A549 (cell line): ENCODE measurements around the gene LETM1. TPM values are rescaled to one million over a fixed set of nuclear protein-coding genes. Genes with fewer than 3 reads are reported as not detected.

Source experiments
- ATAC-seq, 2 experiments: fragments of 200-7000 bp in 1 of 2; fragments of >200 bp in 1 of 2; cut with Nextera tagmentation in 1 of 2; cut with Tn5 transposase in 1 of 2; 3 replicates each; pipeline versions ENCODE4 v1.8.0 to v1.9.1; 2018 to 2020; ENCODE audit warnings: mild to moderate bottlenecking in 1 of 2, moderate library complexity in 1 of 2
- CTCF ChIA-PET: fragments of 300-600 bp; sonication (Branson Sonifier 250); formaldehyde crosslinking; extraction: SDS; loops from one replicate; lab custom pipeline; 2021; ENCODE audit warnings: antibody characterized with exemption, inconsistent platforms; lab: Yijun Ruan, JAX
- POLR2A ChIA-PET: fragments of 350-600 bp; formaldehyde crosslinking; extraction: SDS; loops from one replicate; lab custom pipeline; 2021; ENCODE audit warnings: antibody characterized with exemption, inconsistent platforms; lab: Yijun Ruan, JAX
- DNase-seq, 2 experiments: peaks; one replicate each; pipeline versions ENCODE4 v3.0.0 to v3.0.0-alpha.2; 2011 to 2016; ENCODE audit warnings: low read depth in 1 of 2, low spot score in 1 of 2
- FAIRE-seq: peaks from 2 replicates; lab custom pipeline; 2011; peaks lifted over from hg19 to GRCh38; lab: Jason Lieb, UNC
- H3K27ac ChIP-seq, 2 experiments: fragments of >200 bp; sonication (Bioruptor Twin); formaldehyde crosslinking; 3 replicates each; pipeline ENCODE4 v1.5.1; 2016 to 2017
- H3K4me1 ChIP-seq: fragments of >200 bp; sonication (Bioruptor Twin); formaldehyde crosslinking; 3 replicates; pipeline ENCODE4 v1.6.1; 2016
- H3K4me2 ChIP-seq: fragments of >200 bp; sonication (Bioruptor Twin); formaldehyde crosslinking; 3 replicates; pipeline ENCODE4 v1.6.1; 2016
- H3K4me3 ChIP-seq: fragments of >200 bp; sonication (Bioruptor Twin); formaldehyde crosslinking; 3 replicates; pipeline ENCODE4 v1.5.1; 2016
- H3K9me3 ChIP-seq: fragments of >200 bp; sonication (Bioruptor Twin); formaldehyde crosslinking; 3 replicates; pipeline ENCODE4 v1.6.1; 2016
- ATOH8 ChIP-seq: fragments of 250-450 bp; sonication (Bioruptor Pico); IDR thresholded peaks from 2 replicates; pipeline ENCODE4 v1.5.0; 2020; ENCODE audit warnings: low read depth, mild to moderate bottlenecking, moderate library complexity
- BCL3 ChIP-seq: fragments of >200 bp; sonication (Bioruptor Twin); formaldehyde crosslinking; IDR thresholded peaks from 3 replicates; pipeline ENCODE4 v1.6.1; 2016
- CBX2 ChIP-seq: fragments of 200-600 bp; sonication (generic); IDR thresholded peaks from 2 replicates; pipeline ENCODE4 v1.6.1; 2016; ENCODE audit warnings: low read depth, mild to moderate bottlenecking, borderline replicate concordance
- CEBPB ChIP-seq, 2 experiments: fragments of >200 bp in 1 of 2; sonication (Bioruptor Twin) in 1 of 2; formaldehyde crosslinking in 1 of 2; IDR thresholded peaks; 2 replicates each; pipeline ENCODE4 v1.6.1; 2012 to 2016
- EP300 ChIP-seq, 2 experiments: fragments of >200 bp; sonication (Bioruptor Twin); formaldehyde crosslinking; IDR thresholded peaks; 2 replicates in 1 of 2; 3 replicates in 1 of 2; pipeline ENCODE4 v1.6.1; 2016 to 2017
- ESRRA ChIP-seq: fragments of 150-350 bp; IDR thresholded peaks from 2 replicates; pipeline ENCODE4 v1.6.1; 2014; ENCODE audit warnings: mild to moderate bottlenecking, low read length, borderline replicate concordance
- FOSB ChIP-seq: fragments of 250-450 bp; sonication (Bioruptor Pico); IDR thresholded peaks from 2 replicates; pipeline ENCODE4 v1.5.0; 2020; ENCODE audit warnings: mild to moderate bottlenecking, moderate library complexity
- FOSL2 ChIP-seq, 2 experiments: fragments of 450-650 bp in 1 of 2; fragments of >200 bp in 1 of 2; sonication (Bioruptor Twin) in 1 of 2; formaldehyde crosslinking; IDR thresholded peaks; 2 replicates each; pipeline versions ENCODE4 v1.5.0 to v1.6.1; 2016 to 2020; ENCODE audit warnings: mild to moderate bottlenecking in 1 of 2, moderate library complexity in 1 of 2
- FOXS1 ChIP-seq: fragments of 250-450 bp; sonication (Bioruptor Pico); IDR thresholded peaks from 2 replicates; pipeline ENCODE4 v1.5.0; 2020; ENCODE audit warnings: mild to moderate bottlenecking, moderate library complexity
- HOXB5 ChIP-seq: fragments of 250-450 bp; sonication (Bioruptor Pico); IDR thresholded peaks from 2 replicates; pipeline ENCODE4 v1.5.0; 2020; ENCODE audit warnings: mild to moderate bottlenecking, moderate library complexity
- JUNB ChIP-seq: fragments of >200 bp; sonication (Bioruptor Twin); formaldehyde crosslinking; IDR thresholded peaks from 2 replicates; pipeline ENCODE4 v1.6.1; 2016
- MAFK ChIP-seq: fragments of 450-650 bp; IDR thresholded peaks from 2 replicates; pipeline ENCODE4 v1.6.1; 2014; ENCODE audit not compliant: partially characterized antibody
- MYC ChIP-seq: IDR thresholded peaks from 2 replicates; pipeline ENCODE4 v1.6.1; 2012; ENCODE audit warnings: mild to moderate bottlenecking, inconsistent platforms, low read length, improper control_type of control experiment, borderline replicate concordance
- NFE2L2 ChIP-seq: fragments of 150-350 bp; conservative IDR thresholded peaks from 2 replicates; pipeline ENCODE4 v1.6.1; 2014; ENCODE audit warnings: low read length
- PBX3 ChIP-seq: IDR thresholded peaks from 2 replicates; pipeline ENCODE4 v1.6.1; 2012
- POLR2A ChIP-seq: IDR thresholded peaks from 2 replicates; pipeline ENCODE4 v1.6.1; 2012; ENCODE audit warnings: mild to moderate bottlenecking, low read length
- RAD21 ChIP-seq, 2 experiments: fragments of >200 bp in 1 of 2; sonication (Bioruptor Twin) in 1 of 2; formaldehyde crosslinking in 1 of 2; IDR thresholded peaks in 1 of 2; conservative IDR thresholded peaks in 1 of 2; 2 replicates in 1 of 2; 3 replicates in 1 of 2; pipeline ENCODE4 v1.6.1; 2012 to 2018; ENCODE audit warnings: inconsistent platforms in 1 of 2
- USF2 ChIP-seq: fragments of 450-650 bp; IDR thresholded peaks from 2 replicates; pipeline ENCODE4 v1.6.1; 2014; ENCODE audit warnings: antibody characterized with exemption
- ZFP36 ChIP-seq: fragments of 450-650 bp; IDR thresholded peaks from 2 replicates; pipeline ENCODE4 v1.6.1; 2014; ENCODE audit warnings: borderline replicate concordance; ENCODE audit not compliant: partially characterized antibody
- ZNF302 ChIP-seq: fragments of 250-450 bp; sonication (Bioruptor Pico); IDR thresholded peaks from 2 replicates; pipeline ENCODE4 v1.9.0; 2021; ENCODE audit warnings: inconsistent platforms, mild to moderate bottlenecking, moderate library complexity
- ZSCAN20 ChIP-seq: fragments of 250-450 bp; sonication (Bioruptor Pico); IDR thresholded peaks from 2 replicates; pipeline ENCODE4 v1.8.0; 2022; ENCODE audit warnings: mild to moderate bottlenecking, moderate library complexity
- WGBS: methylation state at CpG from one replicate; pipeline ENCODE4 v1.1.6; 2017; ENCODE audit errors: missing lambda C conversion rate; 5-methylcytosine and 5-hydroxymethylcytosine counted together
- polyA plus RNA-seq, 4 experiments: library from polyadenylated mRNA; depleted of rRNA in 3 of 4; stranded (reverse); fragments of >200 nt; fragmentation: RNase III in 1 of 4; extraction: RNeasy Plus Mini Kit Qiagen cat#74134 plus additional on column Dnase treatment in 1 of 4; gene quantifications; 2 replicates in 3 of 4; 3 replicates in 1 of 4; pipeline ENCODE4 v1.2.3, GENCODE V29; 2011 to 2017

Gene LETM1
- polyA plus RNA-seq, 2 of the 4 experiments (the other 2 are of a cell fraction), result 18.6 to 29.6 TPM

DNA sequence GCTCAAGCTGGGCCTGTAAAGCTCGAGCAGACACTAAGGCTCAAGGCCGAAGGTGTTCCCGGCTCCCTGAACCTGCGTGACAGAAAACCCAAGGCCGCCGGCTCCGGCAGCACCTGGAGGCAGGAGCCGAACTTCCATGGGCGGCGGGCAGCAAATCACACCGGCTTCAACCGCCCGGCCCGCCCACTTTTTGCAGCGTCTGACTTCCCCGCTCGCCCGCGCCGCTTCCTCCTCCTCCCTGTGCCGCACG, 14.3 kb upstream of the LETM1 start:
- peak; percentile 77 to 88 for ATAC-seq
- Histone ChIP-seq H3K4me1 (peaks cover 43% of the 10 kb centered on the region), H3K4me3 (peak overlapping the region; percentile 77), H3K9me3 (no peaks in the 10 kb centered on the region), H3K27ac (peak overlapping the region; percentile 100), H3K4me2 (peak overlapping the region; percentile 95)
- POLR2A ChIA-PET, result interaction anchor here (1.0 to 1.3 kb wide), 2 partner anchors 14 to 122 kb away, joined by 3 to 18 read pairs; partner anchors contain the start of gene LETM1
- no peak for FAIRE-seq
- CTCF ChIA-PET, result interaction anchor here (1.4 to 3.7 kb wide), 2 partner anchors 14 to 30 kb away, joined by 4 to 15 read pairs; no protein-coding TSS in a partner anchor
- peak; percentile 56 to 86 for DNase-seq
- TF ChIP-seq POLR2A, result 0 out of 2 replicates have a peak, but pooled peaks have one; percentile 2
- TF ChIP-seq CBX2, result no peak
- 0% methylated on average over 3 of the region's 22 CpGs for WGBS

- FAIRE-seq, result no peak
- ChIA-PET POLR2A (interaction anchor here (1.3 kb wide), 1 partner anchor 13 kb away, joined by 18 read pairs; the partner anchor contains the start of gene LETM1), CTCF (interaction anchor here (1.4 to 3.7 kb wide), 2 partner anchors 13 to 30 kb away, joined by 4 to 15 read pairs; no protein-coding TSS in a partner anchor)
- H3K4me1 ChIP-seq, result peaks cover 43% of the 10 kb centered on the region
- peak; percentile 18 to 48; a peak in 5 of 6 replicates for ATAC-seq
- no peaks in the 10 kb centered on the region for H3K9me3 ChIP-seq
- H3K4me3 ChIP-seq, result peak overlapping the region; percentile 77
- peak overlapping the region; percentile 100 for H3K27ac ChIP-seq
- DNase-seq, result no peak
- 75% methylated on average over 14 of the region's 19 CpGs for WGBS
- peak overlapping the region; percentile 95 for H3K4me2 ChIP-seq
- TF ChIP-seq ESRRA (no peak), BCL3 (no peak), MAFK (no peak), ZNF302 (CRISPR knock-in tag) (no peak)
Measured at GRCh38 chr4:1869530-1870327, 13.8 kb upstream of the LETM1 start.

GRCh38 chr4:1868912-1869311, 13.0 kb upstream of the LETM1 start:
- FAIRE-seq, result no peak
- Histone ChIP-seq H3K4me2 (peak overlapping the region; percentile 51), H3K4me1 (peaks cover 37% of the 10 kb centered on the region), H3K27ac (peak overlapping the region in 1 of 2 experiments; percentile 67; a peak in 3 of 6 replicates), H3K9me3 (no peaks in the 10 kb centered on the region), H3K4me3 (no peak overlapping the region)
- 92% methylated on average over 3 of the region's 3 CpGs for WGBS
- no peak for TF ChIP-seq ZFP36
- no peak for TF ChIP-seq ATOH8
- no peak for TF ChIP-seq USF2
- POLR2A ChIA-PET, result interaction anchor here (1.2 to 1.5 kb wide), 2 partner anchors 9 to 12 kb away, joined by 4 to 5 read pairs; no protein-coding TSS in a partner anchor
- no peak for ATAC-seq
- CTCF ChIA-PET, result interaction anchor here (0.9 to 3.7 kb wide), 2 partner anchors 31 to 34 kb away, joined by 3 to 15 read pairs; no protein-coding TSS in a partner anchor
- no peak for DNase-seq

- Histone ChIP-seq H3K27ac (peak overlapping the region in 1 of 2 experiments; percentile 67; a peak in 3 of 6 replicates), H3K9me3 (no peaks in the 10 kb centered on the region), H3K4me3 (no peak overlapping the region), H3K4me1 (peaks cover 30% of the 10 kb centered on the region), H3K4me2 (peak overlapping the region; percentile 51)
- ATAC-seq (peak in 1 of 2 experiments; percentile 38; a peak in 3 of 6 replicates), FAIRE-seq (no peak), DNase-seq (peak in 1 of 2 experiments; percentile 55)
- ChIA-PET POLR2A (interaction anchor here (1.2 to 1.5 kb wide), 2 partner anchors 8 to 11 kb away, joined by 4 to 5 read pairs; no protein-coding TSS in a partner anchor), CTCF (interaction anchor here (0.9 to 3.7 kb wide), 2 partner anchors 32 to 34 kb away, joined by 3 to 15 read pairs; no protein-coding TSS in a partner anchor)
- 28% methylated on average over 4 of the region's 5 CpGs for WGBS
- TF ChIP-seq BCL3 (no peak), ZSCAN20 (CRISPR knock-in tag) (no peak), FOSB (no peak), ATOH8 (no peak), JUNB (no peak), HOXB5 (CRISPR knock-in tag) (no peak), PBX3 (no peak), RAD21 (conservative IDR thresholded peaks at IDR 0.05 in 1 of 2, IDR thresholded peaks at IDR 0.05 in 1 of 2) (no peak), CEBPB (IDR thresholded peaks at IDR 0.05) (no peak), FOSL2 (IDR thresholded peaks at IDR 0.05) (no peak), FOSL2 (CRISPR knock-in tag; IDR thresholded peaks at IDR 0.05) (no peak), FOXS1 (CRISPR knock-in tag) (no peak), NFE2L2 (no peak), MYC (no peak), EP300 (IDR thresholded peaks at IDR 0.05) (no peak)
Measured at GRCh38 chr4:1868293-1868692, 12.3 kb upstream of the LETM1 start.
